NB4 (cell line): ENCODE results near the gene C1QL2.

ENCODE experiments used
- CTCF ChIP-seq: IDR thresholded peaks from one replicate; pipeline ENCODE4 v1.5.1; 2012; ENCODE audit warnings: low read depth, low read length
- POLR2A ChIP-seq: IDR thresholded peaks from 2 replicates; pipeline ENCODE4 v1.6.1; 2011; ENCODE audit warnings: mild to moderate bottlenecking; ENCODE audit not compliant: insufficient read length; ENCODE audit errors: extremely low read depth

DNA sequence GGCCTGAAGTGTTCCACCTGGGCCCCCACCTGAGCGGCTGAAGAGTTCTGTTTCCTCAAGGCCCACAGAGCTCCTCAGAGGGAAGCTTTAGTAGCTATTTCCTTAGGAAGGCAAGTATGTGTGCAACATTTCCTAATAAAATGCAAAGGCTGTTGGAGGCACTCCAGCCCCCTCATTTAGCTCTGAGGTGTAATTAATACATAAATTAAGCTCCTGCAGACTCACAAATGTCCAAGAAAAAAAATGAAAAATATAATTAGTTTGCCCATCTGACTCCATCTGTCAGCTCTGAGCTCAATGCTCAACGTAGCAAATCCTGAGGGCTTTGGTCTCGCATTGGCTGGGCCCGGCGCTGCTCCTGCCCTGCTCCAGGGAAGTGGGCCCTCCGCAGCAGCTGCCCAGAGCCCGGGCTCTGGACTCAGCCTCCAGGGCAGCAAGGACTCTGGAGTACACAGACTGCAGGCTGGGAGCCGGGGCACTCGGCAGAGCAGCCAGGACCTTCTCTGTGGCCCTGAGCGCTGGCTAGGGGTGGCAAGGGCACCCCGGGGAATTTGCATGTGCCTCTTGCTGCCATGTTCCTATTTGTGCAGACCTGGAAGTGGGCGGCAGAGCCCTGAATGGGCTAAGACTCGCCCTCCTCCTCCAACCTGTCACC lies 23.4 kb upstream of the C1QL2 start:
- no peak for TF ChIP-seq CTCF
- TF ChIP-seq POLR2A = no peak
